Gastroesophageal sphincter (tissue), 4 donors: ENCODE data around the gene RBM33. TPM values are rescaled to one million over a fixed set of nuclear protein-coding genes. Genes with fewer than 3 reads are reported as not detected.

Experiments used
- ATAC-seq: fragments of 150-250 bp; one replicate; pipeline ENCODE4 v1.9.1; 2016; ENCODE audit warnings: mild to moderate bottlenecking, moderate library complexity
- H3K27ac ChIP-seq, 4 donors: fragments of 200-600 bp; sonication (generic) in 3 of 4; 1 replicate in 3 of 4; 2 replicates in 1 of 4; pipeline ENCODE4 v1.5.1; 2016 to 2019
- H3K27me3 ChIP-seq: fragments of 200-600 bp; sonication (generic); one replicate; pipeline ENCODE4 v1.5.1; 2019
- H3K36me3 ChIP-seq, 2 donors: fragments of 200-600 bp; sonication (generic); one replicate each; pipeline ENCODE4 v1.5.1; 2019; ENCODE audit warnings: control low read depth in 1 of 2
- H3K4me1 ChIP-seq, 3 donors: fragments of 200-600 bp; sonication (generic); 1 replicate in 2 of 3; 2 replicates in 1 of 3; pipeline ENCODE4 v1.5.1; 2016 to 2019; ENCODE audit warnings: control low read depth in 2 of 3
- H3K4me3 ChIP-seq, 2 donors: fragments of 200-600 bp; sonication (generic); one replicate each; pipeline ENCODE4 v1.5.1; 2019; ENCODE audit warnings: mild to moderate bottlenecking in 1 of 2, moderate library complexity in 1 of 2
- H3K9me3 ChIP-seq, 3 donors: fragments of 200-600 bp; sonication (generic); one replicate each; pipeline ENCODE4 v1.5.1; 2017 to 2019; ENCODE audit warnings: control low read depth in 2 of 3
- CTCF ChIP-seq, 4 experiments: fragments of 200-600 bp in 2 of 4; fragments of 450-650 bp in 2 of 4; sonication (generic) in 1 of 4; IDR thresholded peaks; one replicate each; pipeline ENCODE4 v1.5.1; 2017 to 2019; ENCODE audit warnings: antibody characterized with exemption in 4 of 4, mild to moderate bottlenecking in 2 of 4, moderate library complexity in 2 of 4
- EP300 ChIP-seq: sonication (generic); formaldehyde crosslinking; IDR thresholded peaks from one replicate; pipeline ENCODE4 v1.6.1; 2017; ENCODE audit warnings: antibody characterized with exemption, mild to moderate bottlenecking
- POLR2A ChIP-seq, 2 donors: fragments of 450-650 bp; IDR thresholded peaks; one replicate each; pipeline ENCODE4 v1.6.1; 2017; ENCODE audit warnings: antibody characterized with exemption in 2 of 2, mild to moderate bottlenecking in 2 of 2, moderate library complexity in 1 of 2
- POLR2AphosphoS5 ChIP-seq: sonication (generic); formaldehyde crosslinking; IDR thresholded peaks from one replicate; pipeline ENCODE4 v1.6.1; 2017; ENCODE audit warnings: antibody characterized with exemption
- WGBS, 2 donors: methylation state at CpG; one replicate each; pipeline ENCODE4 v1.1.5; 2018; ENCODE audit warnings: low coverage in 1 of 2; 5-methylcytosine and 5-hydroxymethylcytosine counted together
- total RNA-seq, 4 donors: library from RNA; depleted of rRNA; stranded (reverse); fragments of >200 nt; gene quantifications; one replicate each; pipeline ENCODE4 v1.1.0, GENCODE V29; 2016

Gene RBM33
- total RNA-seq, 4 donors from 2014 or later, result 25.2 to 67.4 (median 37.6) TPM

- no peak for TF ChIP-seq POLR2A (IDR thresholded peaks at IDR 0.05)
- peaks cover 0 to 9% (median 0%) of the 10 kb centered on the region in 3 donors for H3K4me1 ChIP-seq
- no peak overlapping the region for H3K27ac ChIP-seq
- no peaks in the 10 kb centered on the region for H3K27me3 ChIP-seq
- WGBS, 2 donors, result 77 to 83% methylated on average over 5 to 6 of the region's 6 CpGs
- peaks cover 0 to 48% of the 10 kb centered on the region in 2 donors for H3K36me3 ChIP-seq
- H3K9me3 ChIP-seq, result no peaks in the 10 kb centered on the region
- H3K4me3 ChIP-seq, result no peak overlapping the region
- ATAC-seq, result no peak
Observed at GRCh38 chr7:155721056-155721455, 76.6 kb downstream of the RBM33 start.

DNA sequence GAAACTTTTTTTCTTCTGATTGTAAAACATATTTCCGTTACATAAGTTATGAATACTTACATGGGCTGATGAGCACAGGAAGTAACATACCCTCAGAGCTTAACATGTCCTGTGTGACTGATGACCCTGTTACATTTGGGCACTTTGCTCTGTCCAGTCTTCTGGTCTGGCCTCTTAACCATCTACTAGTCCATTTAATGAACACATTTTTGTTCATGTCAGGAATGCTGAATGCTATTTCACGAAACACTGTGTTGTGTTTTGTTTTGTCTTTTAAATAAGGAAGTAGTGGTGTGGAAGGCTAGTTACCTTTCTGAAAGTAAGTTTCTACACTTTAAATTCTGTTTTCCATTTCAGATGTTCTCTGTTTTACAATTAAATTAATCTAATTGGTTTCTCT is 77.7 kb downstream of the RBM33 start:
- Histone ChIP-seq H3K4me3 (no peak overlapping the region), H3K27ac (no peak overlapping the region), H3K27me3 (no peaks in the 10 kb centered on the region), H3K4me1 (peaks cover 0 to 7% (median 0%) of the 10 kb centered on the region in 3 donors), H3K36me3 (peaks cover 0 to 44% of the 10 kb centered on the region in 2 donors), H3K9me3 (no peaks in the 10 kb centered on the region)
- TF ChIP-seq POLR2A (IDR thresholded peaks at IDR 0.05) (no peak), EP300 (no peak)
- no peak for ATAC-seq
- 53 to 75% methylated on average over 2 of the region's 2 CpGs for WGBS, 2 donors

DNA sequence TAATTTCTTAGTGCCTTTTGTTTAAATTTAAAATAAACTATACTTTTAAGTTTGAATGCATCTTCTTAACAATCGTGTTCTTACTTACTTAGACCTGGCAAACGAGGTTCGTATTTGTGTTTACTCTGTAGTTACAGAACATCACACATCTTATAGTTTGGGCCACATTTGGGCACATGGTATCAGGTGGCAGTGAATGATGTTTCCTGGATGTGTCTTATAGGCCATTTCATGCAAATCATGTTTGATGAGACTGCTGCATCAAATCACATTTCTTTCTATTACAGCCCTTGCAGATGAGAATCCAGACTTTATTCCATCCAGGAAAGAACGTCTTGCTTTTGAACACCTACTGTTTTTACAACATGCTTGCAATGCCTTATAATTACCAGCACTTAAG is 78.5 kb downstream of the RBM33 start:
- no peak for ATAC-seq
- TF ChIP-seq EP300 (no peak), CTCF (IDR thresholded peaks at IDR 0.05) (no peak), POLR2A (IDR thresholded peaks at IDR 0.05) (no peak), POLR2AphosphoS5 (no peak)
- Histone ChIP-seq H3K4me1 (no peaks in the 10 kb centered on the region), H3K27ac (no peak overlapping the region), H3K9me3 (no peaks in the 10 kb centered on the region), H3K4me3 (no peak overlapping the region), H3K27me3 (no peaks in the 10 kb centered on the region), H3K36me3 (peaks cover 0 to 44% of the 10 kb centered on the region in 2 donors)
- 74 to 77% methylated on average over 4 of the region's 4 CpGs for WGBS, 2 donors

GRCh38 chr7:155724327-155725005 is 80.0 kb downstream of the RBM33 start:
- ATAC-seq, result no peak
- 91 to 95% methylated on average over 10 to 13 of the region's 14 CpGs for WGBS, 2 donors
- H3K9me3 ChIP-seq, result no peaks in the 10 kb centered on the region
- peaks cover 0 to 3% (median 0%) of the 10 kb centered on the region in 3 donors for H3K4me1 ChIP-seq
- no peak overlapping the region for H3K27ac ChIP-seq
- TF ChIP-seq POLR2A (IDR thresholded peaks at IDR 0.05) (no peak), CTCF (IDR thresholded peaks at IDR 0.05) (no peak), POLR2AphosphoS5 (no peak), EP300 (no peak)
- H3K27me3 ChIP-seq, result no peaks in the 10 kb centered on the region
- peaks cover 0 to 45% of the 10 kb centered on the region in 2 donors for H3K36me3 ChIP-seq
- H3K4me3 ChIP-seq, result no peak overlapping the region

- peaks cover 0 to 8% (median 0%) of the 10 kb centered on the region in 3 donors for H3K4me1 ChIP-seq
- H3K36me3 ChIP-seq, result peaks cover 0 to 45% of the 10 kb centered on the region in 2 donors
- no peak overlapping the region for H3K27ac ChIP-seq
- no peaks in the 10 kb centered on the region for H3K9me3 ChIP-seq
- H3K27me3 ChIP-seq, result no peaks in the 10 kb centered on the region
- ATAC-seq, result no peak
- no peak for TF ChIP-seq CTCF (IDR thresholded peaks at IDR 0.05)
- no peak overlapping the region for H3K4me3 ChIP-seq
- WGBS, 2 donors, result 54% methylated on average over 2 of the region's 2 CpGs; no CpG with 5 or more reads in 1 of the 2 donors
Observed at GRCh38 chr7:155725006-155725355, 80.5 kb downstream of the RBM33 start.

- no peak for ATAC-seq
Observed at GRCh38 chr7:155727616-155728015, 83.2 kb downstream of the RBM33 start.

More at GRCh38 chr7:155727616-155728015, 83.2 kb downstream of the RBM33 start:
- Histone ChIP-seq H3K27ac (no peak overlapping the region), H3K9me3 (no peaks in the 10 kb centered on the region), H3K36me3 (peaks cover 0 to 38% of the 10 kb centered on the region in 2 donors), H3K27me3 (no peaks in the 10 kb centered on the region), H3K4me1 (peaks cover 0 to 25% (median 0%) of the 10 kb centered on the region in 3 donors), H3K4me3 (no peak overlapping the region)
- TF ChIP-seq CTCF (IDR thresholded peaks at IDR 0.05), result no peak
- WGBS, 2 donors, result 86 to 87% methylated on average over 4 to 7 of the region's 10 CpGs
